H1 (cell line): Measurements from ENCODE around the gene PLCB4. TPM values are rescaled to one million over a fixed set of nuclear protein-coding genes. Genes with fewer than 3 reads are reported as not detected.

Experiments
- CTCF ChIA-PET: fragments of 300-600 bp; sonication (Branson Sonifier 250); formaldehyde crosslinking; loops from one replicate; lab custom pipeline; 2021; ENCODE audit not compliant: partially characterized antibody; lab: Charles Lee
- POLR2A ChIA-PET: fragments of 300-600 bp; sonication (Branson Sonifier 250); formaldehyde crosslinking; loops from one replicate; lab custom pipeline; 2021; ENCODE audit warnings: inconsistent platforms; ENCODE audit not compliant: partially characterized antibody; lab: Charles Lee
- DNase-seq, 2 experiments: peaks; one replicate each; pipeline versions ENCODE4 v3.0.0 to v3.0.0-alpha.2; 2010 to 2022; ENCODE audit warnings: low spot score in 2 of 2, low read depth in 1 of 2, mixed read lengths in 1 of 2
- FAIRE-seq: peaks from 2 replicates; lab custom pipeline; 2011; peaks lifted over from hg19 to GRCh38; lab: Jason Lieb, UNC
- H2AFZ ChIP-seq: 2 replicates; pipeline ENCODE4 v1.8.1; 2012; ENCODE audit warnings: low read length, inconsistent platforms
- H2AK5ac ChIP-seq: 2 replicates; pipeline ENCODE4 v1.6.1; 2013; ENCODE audit warnings: low read depth, low read length
- H2BK120ac ChIP-seq: replicated peaks from 2 replicates; pipeline ENCODE3; 2013; ENCODE audit warnings: low read depth, low read length, inconsistent platforms
- H2BK12ac ChIP-seq: 2 replicates; pipeline ENCODE4 v1.6.1; 2013; ENCODE audit warnings: low read depth, low read length
- H2BK15ac ChIP-seq: 2 replicates; pipeline ENCODE4 v1.6.1; 2013; ENCODE audit warnings: low read length
- H2BK20ac ChIP-seq: 2 replicates; pipeline ENCODE4 v1.6.1; 2013; ENCODE audit warnings: low read length
- H2BK5ac ChIP-seq: 2 replicates; pipeline ENCODE4 v1.6.1; 2013; ENCODE audit warnings: low read depth, low read length
- H3K14ac ChIP-seq: 2 replicates; pipeline ENCODE4 v1.6.1; 2013; ENCODE audit warnings: inconsistent platforms; ENCODE audit not compliant: insufficient read length
- H3K18ac ChIP-seq: 2 replicates; pipeline ENCODE4 v1.6.1; 2013; ENCODE audit warnings: low read length; ENCODE audit errors: extremely low read depth
- H3K23ac ChIP-seq: 2 replicates; pipeline ENCODE4 v1.6.1; 2013; ENCODE audit warnings: inconsistent platforms; ENCODE audit not compliant: insufficient read length
- H3K23me2 ChIP-seq: 2 replicates; pipeline ENCODE4 v1.6.1; 2013; ENCODE audit warnings: low read depth, low read length
- H3K27ac ChIP-seq: 2 replicates; pipeline ENCODE4 v1.6.1; 2011; ENCODE audit warnings: low read depth, low read length, inconsistent platforms
- H3K27me3 ChIP-seq, 4 experiments: replicated peaks in 1 of 4; 1 replicate in 1 of 4; 2 replicates in 3 of 4; pipeline versions ENCODE4 v1.6.1 to v1.8.1; 2011 to 2013; ENCODE audit warnings: low read length in 3 of 4, mild to moderate bottlenecking in 3 of 4, inconsistent platforms in 2 of 4, mixed read lengths in 2 of 4, moderate library complexity in 1 of 4; ENCODE audit not compliant: control insufficient read depth in 3 of 4, insufficient read depth in 3 of 4; ENCODE audit errors: extremely low read depth in 1 of 4
- H3K36me3 ChIP-seq, 4 experiments: 2 replicates each; pipeline versions ENCODE4 v1.6.1 to v1.8.1; 2011 to 2013; ENCODE audit warnings: mild to moderate bottlenecking in 4 of 4, low read length in 3 of 4, moderate library complexity in 2 of 4, control low read depth in 1 of 4, inconsistent platforms in 1 of 4; ENCODE audit not compliant: insufficient read depth in 4 of 4, control insufficient read depth in 2 of 4
- H3K4ac ChIP-seq: replicated peaks from 2 replicates; pipeline ENCODE3; 2013; ENCODE audit warnings: low read length, low read depth, mixed read lengths, inconsistent platforms; ENCODE audit not compliant: insufficient read length
- H3K4me1 ChIP-seq, 4 experiments: replicated peaks in 1 of 4; 1 replicate in 1 of 4; 2 replicates in 3 of 4; pipeline versions ENCODE4 v1.6.1 to v1.8.1; 2011 to 2013; ENCODE audit warnings: low read length in 3 of 4, inconsistent platforms in 2 of 4, mixed read lengths in 1 of 4; ENCODE audit not compliant: insufficient read depth in 4 of 4, control insufficient read depth in 3 of 4
- H3K4me2 ChIP-seq, 2 experiments: 2 replicates each; pipeline versions ENCODE4 v1.6.1 to v1.8.1; 2011 to 2013; ENCODE audit warnings: low read depth in 2 of 2, low read length in 2 of 2, control low read depth in 1 of 2, inconsistent platforms in 1 of 2, mild to moderate bottlenecking in 1 of 2; ENCODE audit not compliant: insufficient read depth in 1 of 2
- H3K4me3 ChIP-seq, 4 experiments: fragments of 200-600, 300-600 bp in 1 of 4; sonication (generic), shearing (Covaris generic), sonication (Bioruptor Twin) in 1 of 4; 2 replicates each; pipeline versions ENCODE4 v1.5.1 to v1.8.1; 2011 to 2016; ENCODE audit warnings: low read length in 4 of 4, low read depth in 3 of 4, control low read depth in 2 of 4, inconsistent platforms in 2 of 4, mild to moderate bottlenecking in 2 of 4, mixed read lengths in 1 of 4, moderate library complexity in 1 of 4; ENCODE audit not compliant: insufficient read depth in 2 of 4; ENCODE audit errors: extremely low read depth in 1 of 4
- H3K56ac ChIP-seq: replicated peaks from 2 replicates; pipeline ENCODE3; 2013; ENCODE audit warnings: low read depth, mild to moderate bottlenecking, mixed read lengths, low read length, inconsistent platforms; ENCODE audit not compliant: insufficient read length
- H3K79me1 ChIP-seq: 2 replicates; pipeline ENCODE4 v1.6.1; 2013; ENCODE audit warnings: low read depth, low read length, control low read depth
- H3K79me2 ChIP-seq, 2 experiments: 2 replicates each; pipeline versions ENCODE4 v1.6.1 to v1.8.1; 2012 to 2013; ENCODE audit warnings: low read length in 2 of 2, mild to moderate bottlenecking in 2 of 2, inconsistent platforms in 1 of 2; ENCODE audit not compliant: insufficient read depth in 2 of 2, control insufficient read depth in 1 of 2
- H3K9ac ChIP-seq, 4 experiments: replicated peaks in 1 of 4; 1 replicate in 1 of 4; 2 replicates in 3 of 4; pipeline versions ENCODE4 v1.6.1 to v1.8.1; 2011 to 2013; ENCODE audit warnings: low read depth in 3 of 4, low read length in 3 of 4, control low read depth in 2 of 4, mild to moderate bottlenecking in 2 of 4, moderate library complexity in 2 of 4, inconsistent platforms in 1 of 4; ENCODE audit errors: extremely low read depth in 1 of 4
- H3K9me3 ChIP-seq, 2 experiments: 2 replicates each; pipeline versions ENCODE4 v1.6.1 to v1.8.1; 2012 to 2013; ENCODE audit warnings: mild to moderate bottlenecking in 2 of 2, moderate library complexity in 2 of 2, control low read depth in 1 of 2, inconsistent platforms in 1 of 2, low read depth in 1 of 2, low read length in 1 of 2, mixed read lengths in 1 of 2; ENCODE audit not compliant: insufficient read depth in 2 of 2
- H4K20me1 ChIP-seq, 2 experiments: replicated peaks in 1 of 2; 2 replicates each; pipeline versions ENCODE3 to v1.8.1; 2011 to 2013; ENCODE audit warnings: inconsistent platforms in 2 of 2, low read length in 2 of 2, mild to moderate bottlenecking in 1 of 2; ENCODE audit not compliant: insufficient read depth in 2 of 2, control insufficient read depth in 1 of 2
- H4K5ac ChIP-seq: 2 replicates; pipeline ENCODE4 v1.6.1; 2013; ENCODE audit warnings: low read length, low read depth, mixed read lengths, inconsistent platforms; ENCODE audit not compliant: insufficient read length
- H4K8ac ChIP-seq: 2 replicates; pipeline ENCODE4 v1.8.0; 2013; ENCODE audit warnings: mild to moderate bottlenecking, moderate library complexity, low read length, inconsistent platforms; ENCODE audit not compliant: insufficient read depth; ENCODE audit errors: extremely low read depth
- H4K91ac ChIP-seq: replicated peaks from 2 replicates; pipeline ENCODE3; 2013; ENCODE audit warnings: low read length, mixed read lengths, inconsistent platforms; ENCODE audit not compliant: insufficient read length
- BACH1 ChIP-seq: IDR thresholded peaks from 2 replicates; pipeline ENCODE4 v1.6.1; 2012; ENCODE audit warnings: low read length, improper control_type of control experiment
- E2F6 ChIP-seq: IDR thresholded peaks from 2 replicates; pipeline ENCODE4 v1.6.1; 2012; ENCODE audit warnings: inconsistent platforms
- EGR1 ChIP-seq: IDR thresholded peaks from 2 replicates; pipeline ENCODE4 v1.6.1; 2011; ENCODE audit warnings: low read depth, low read length, borderline replicate concordance
- FOSL1 ChIP-seq: IDR thresholded peaks from 2 replicates; pipeline ENCODE4 v1.6.1; 2011; ENCODE audit warnings: mild to moderate bottlenecking, low read depth, low read length, moderate library complexity; ENCODE audit not compliant: insufficient read depth
- HDAC6 ChIP-seq: IDR thresholded peaks from one replicate; pipeline ENCODE4 v1.7.1; 2012; ENCODE audit warnings: low read depth, mild to moderate bottlenecking, inconsistent platforms, low read length, moderate library complexity
- POU5F1 ChIP-seq: IDR thresholded peaks from 2 replicates; pipeline ENCODE4 v1.6.1; 2011; ENCODE audit warnings: low read depth, mild to moderate bottlenecking, low read length, moderate library complexity
- RFX5 ChIP-seq: IDR thresholded peaks from 2 replicates; pipeline ENCODE4 v1.6.1; 2011; ENCODE audit warnings: low read depth, low read length, improper control_type of control experiment, borderline replicate concordance
- RXRA ChIP-seq: IDR thresholded peaks from 2 replicates; pipeline ENCODE4 v1.6.1; 2011; ENCODE audit warnings: low read depth, mild to moderate bottlenecking, low read length, moderate library complexity; ENCODE audit not compliant: insufficient read depth
- SRF ChIP-seq: IDR thresholded peaks from 2 replicates; pipeline ENCODE4 v1.6.1; 2011; ENCODE audit warnings: mild to moderate bottlenecking, low read depth, low read length, moderate library complexity
- TAF7 ChIP-seq: optimal IDR thresholded peaks from 2 replicates; pipeline ENCODE3; 2011; ENCODE audit warnings: low read depth, mild to moderate bottlenecking, inconsistent platforms, low read length, moderate library complexity, borderline replicate concordance
- YY1 ChIP-seq: IDR thresholded peaks from 2 replicates; pipeline ENCODE4 v1.6.1; 2011; ENCODE audit warnings: low read depth, mild to moderate bottlenecking, low read length
- WGBS, 2 experiments: shearing (Covaris generic) in 1 of 2; methylation state at CpG; one replicate each; pipeline versions ENCODE4 v1.1.6 to v1.1.7; 2013 to 2015; ENCODE audit warnings: low lambda C conversion rate in 2 of 2, mixed read lengths in 2 of 2, inconsistent platforms in 1 of 2, low coverage in 1 of 2, missing lambda C conversion rate in 1 of 2; ENCODE audit not compliant: insufficient replicate concordance in 2 of 2, insufficient coverage in 1 of 2, insufficient read length in 1 of 2; ENCODE audit errors: extremely low coverage in 1 of 2, missing lambda C conversion rate in 1 of 2; 5-methylcytosine and 5-hydroxymethylcytosine counted together
- polyA plus RNA-seq, 7 experiments: library from polyadenylated mRNA; depleted of rRNA in 3 of 7; stranded (reverse) in 5 of 7; unstranded in 2 of 7; fragments of >200 nt in 5 of 7; fragments of 200-250 nt in 2 of 7; gene quantifications; 1 replicate in 5 of 7; 2 replicates in 1 of 7; 4 replicates in 1 of 7; pipeline versions ENCODE4 v1.2.1 to v1.2.3, GENCODE V29; 2011 to 2013; ENCODE audit warnings: missing spikeins in 2 of 7, mixed read lengths in 2 of 7
- total RNA-seq: library from RNA; stranded (reverse); fragmentation: NEBNext Ultra II Directional; extraction: Animal tissue kit (Norgen Biotek cat#: 25700); gene quantifications from 2 replicates; pipeline ENCODE4 v1.2.1, GENCODE V29; 2021

The PLCB4 gene
- total and polyA plus RNA-seq, 2 of the 8 experiments (the other 6 are each of a cell fraction or from before 2014, with no cell fraction given) = 3.2 to 14.1 TPM

- H3K9ac ChIP-seq = no peak overlapping the region
- no peak overlapping the region for H3K27ac ChIP-seq
- WGBS, 2 experiments = 89% methylated on average over 2 of the region's 2 CpGs; no CpG with 5 or more reads in 1 of the 2 experiments
Observed at GRCh38 chr20:9409981-9410380, 341.1 kb downstream of the PLCB4 start.

More at GRCh38 chr20:9409981-9410380, 341.1 kb downstream of the PLCB4 start:
- no peak overlapping the region for H3K23ac ChIP-seq
- no peaks in the 10 kb centered on the region for H3K79me1 ChIP-seq
- H3K4me2 ChIP-seq = no peak overlapping the region
- no peaks in the 10 kb centered on the region for H4K20me1 ChIP-seq
- H3K4ac ChIP-seq = no peak overlapping the region
- H2BK20ac ChIP-seq = no peak overlapping the region
- H3K14ac ChIP-seq = no peak overlapping the region
- H3K4me3 ChIP-seq = no peak overlapping the region
- no peak overlapping the region for H2BK15ac ChIP-seq
- H3K27me3 ChIP-seq = no peaks in the 10 kb centered on the region
- no peaks in the 10 kb centered on the region for H3K4me1 ChIP-seq
- no peak overlapping the region for H3K56ac ChIP-seq
- H4K91ac ChIP-seq = no peak overlapping the region
- H3K36me3 ChIP-seq = peaks cover 0 to 7% (median 2%) of the 10 kb centered on the region in 4 experiments; a peak in 2 of 8 replicates
- no peak overlapping the region for H2BK12ac ChIP-seq
- no peaks in the 10 kb centered on the region for H3K9me3 ChIP-seq
- TF ChIP-seq FOSL1 = no peak
- no peak for TF ChIP-seq HDAC6
- TF ChIP-seq TAF7 = no peak
- no peak for TF ChIP-seq EGR1
- no peak for TF ChIP-seq BACH1
- TF ChIP-seq YY1 = no peak
- TF ChIP-seq RFX5 = no peak
- TF ChIP-seq E2F6 = no peak
- TF ChIP-seq SRF = no peak
- no peak for TF ChIP-seq RXRA
- no peak for TF ChIP-seq POU5F1
- no peak overlapping the region for H2AK5ac ChIP-seq
- ChIA-PET POLR2A (no interaction called here), CTCF (interaction anchor here (1.1 to 6.4 kb wide), 9 partner anchors 11 to 651 kb away, joined by 4 to 132 read pairs (median 30); partner anchors contain the start of gene LAMP5)
- DNase-seq = no peak
- no peak overlapping the region for H4K8ac ChIP-seq
- no peak overlapping the region for H2AFZ ChIP-seq
- no peak overlapping the region for H3K18ac ChIP-seq
- no peak overlapping the region for H4K5ac ChIP-seq
- H2BK120ac ChIP-seq = no peak overlapping the region
- no peak for FAIRE-seq
- H2BK5ac ChIP-seq = no peak overlapping the region
- H3K23me2 ChIP-seq = no peaks in the 10 kb centered on the region
- no peaks in the 10 kb centered on the region for H3K79me2 ChIP-seq
